Endothelial cell of umbilical vein (primary cell): ENCODE measurements around the gene INPP5F. TPM values are rescaled to one million over a fixed set of nuclear protein-coding genes. Genes with fewer than 3 reads are reported as not detected.

Source experiments
- BruUV-seq: library from RNA; stranded (reverse); fragments of 400-500 nt; replicated peaks from 2 replicates; lab custom pipeline; 2021; lab: Mats Ljungman, UMichigan
- CTCF ChIA-PET: fragments of 300-600, 350-600 bp; sonication (Branson Sonifier 250); formaldehyde crosslinking; loops from one replicate; lab custom pipeline; 2021; ENCODE audit warnings: antibody characterized with exemption, inconsistent platforms; lab: Charles Lee
- POLR2A ChIA-PET: fragments of 300-600, 350-600 bp; sonication (Branson Sonifier 250); formaldehyde crosslinking; loops from one replicate; lab custom pipeline; 2021; ENCODE audit warnings: antibody characterized with exemption, inconsistent platforms; lab: Charles Lee
- DNase-seq: peaks from one replicate; pipeline ENCODE4 v3.0.0-alpha.2; 2011; ENCODE audit warnings: low read depth, low spot score
- FAIRE-seq: peaks from 2 replicates; lab custom pipeline; 2011; peaks lifted over from hg19 to GRCh38; lab: Jason Lieb, UNC
- H2AFZ ChIP-seq: 2 replicates; pipeline ENCODE4 v1.6.0; 2012; ENCODE audit warnings: low read depth, low read length, control low read depth, inconsistent platforms
- H3K27ac ChIP-seq: 2 replicates; pipeline ENCODE4 v1.5.1; 2011; ENCODE audit warnings: low read depth, mild to moderate bottlenecking, control low read depth, low read length, moderate library complexity; ENCODE audit not compliant: insufficient read depth
- H3K27me3 ChIP-seq, 2 experiments: 2 replicates each; pipeline versions ENCODE4 v1.6.0 to v1.6.1; 2011; ENCODE audit warnings: low read length in 2 of 2, mixed read lengths in 1 of 2; ENCODE audit not compliant: control insufficient read depth in 2 of 2, insufficient read depth in 2 of 2
- H3K36me3 ChIP-seq, 2 experiments: 2 replicates in 1 of 2; 3 replicates in 1 of 2; pipeline ENCODE4 v1.5.1; 2011; ENCODE audit warnings: low read length in 2 of 2, mild to moderate bottlenecking in 1 of 2, moderate library complexity in 1 of 2; ENCODE audit not compliant: control insufficient read depth in 2 of 2, insufficient read depth in 2 of 2; ENCODE audit errors: extremely low read depth in 1 of 2
- H3K4me1 ChIP-seq: 3 replicates; pipeline ENCODE4 v1.5.1; 2011; ENCODE audit warnings: mild to moderate bottlenecking, low read length; ENCODE audit not compliant: control insufficient read depth, insufficient read depth; ENCODE audit errors: extremely low read depth
- H3K4me2 ChIP-seq: 2 replicates; pipeline ENCODE4 v1.6.1; 2011; ENCODE audit warnings: low read length, control low read depth, mixed read lengths; ENCODE audit not compliant: insufficient read depth
- H3K4me3 ChIP-seq, 3 experiments: fragments of 200-600 bp in 1 of 3; sonication (generic), shearing (Covaris generic) in 1 of 3; replicated peaks in 1 of 3; 2 replicates each; pipeline ENCODE4 v1.5.1; 2011 to 2016; ENCODE audit warnings: control low read depth in 3 of 3, low read length in 3 of 3, mild to moderate bottlenecking in 2 of 3, inconsistent platforms in 1 of 3, low read depth in 1 of 3, moderate library complexity in 1 of 3; ENCODE audit not compliant: insufficient read depth in 1 of 3
- H3K79me2 ChIP-seq: 2 replicates; pipeline ENCODE4 v1.6.0; 2012; ENCODE audit warnings: low read length, inconsistent platforms; ENCODE audit not compliant: control insufficient read depth, insufficient read depth
- H3K9ac ChIP-seq: replicated peaks from 2 replicates; pipeline ENCODE3; 2011; ENCODE audit warnings: low read length, control low read depth; ENCODE audit not compliant: insufficient read depth; ENCODE audit errors: extremely low read depth
- H3K9me1 ChIP-seq: replicated peaks from 3 replicates; pipeline ENCODE4 v1.6.0; 2011; ENCODE audit warnings: mild to moderate bottlenecking, low read length; ENCODE audit not compliant: control insufficient read depth, insufficient read depth; ENCODE audit errors: extremely low read depth
- H3K9me3 ChIP-seq: replicated peaks from 2 replicates; pipeline ENCODE4 v1.5.1; 2012; ENCODE audit warnings: low read length, inconsistent platforms; ENCODE audit not compliant: control insufficient read depth, insufficient read depth
- H4K20me1 ChIP-seq: replicated peaks from 2 replicates; pipeline ENCODE3; 2011; ENCODE audit warnings: mild to moderate bottlenecking, low read length; ENCODE audit not compliant: control insufficient read depth, insufficient read depth; ENCODE audit errors: extremely low read depth
- EZH2 ChIP-seq: IDR thresholded peaks from 2 replicates; pipeline ENCODE4 v1.6.1; 2012; ENCODE audit warnings: borderline replicate concordance, low read depth, mild to moderate bottlenecking, moderate library complexity, low read length, inconsistent platforms; ENCODE audit not compliant: severe bottlenecking
- FOS ChIP-seq: IDR thresholded peaks from 2 replicates; pipeline ENCODE4 v1.6.1; 2011; ENCODE audit warnings: mild to moderate bottlenecking, low read length, moderate library complexity, borderline replicate concordance; ENCODE audit not compliant: insufficient read depth
- GATA2 ChIP-seq: IDR thresholded peaks from 2 replicates; pipeline ENCODE4 v1.7.0; 2011; ENCODE audit warnings: low read depth, mild to moderate bottlenecking, moderate library complexity, mixed read lengths, low read length; ENCODE audit not compliant: insufficient read length, insufficient read depth
- JUN ChIP-seq: IDR thresholded peaks from 2 replicates; pipeline ENCODE4 v1.6.1; 2011; ENCODE audit warnings: borderline replicate concordance, low read depth; ENCODE audit not compliant: insufficient read length, insufficient read depth
- MAX ChIP-seq: IDR thresholded peaks from 2 replicates; pipeline ENCODE4 v1.6.1; 2011; ENCODE audit not compliant: insufficient read depth, insufficient read length
- MYC ChIP-seq: IDR thresholded peaks from one replicate; pipeline ENCODE4 v1.6.1; 2011; ENCODE audit warnings: mild to moderate bottlenecking, low read depth, low read length
- POLR2A ChIP-seq: IDR thresholded peaks from 2 replicates; pipeline ENCODE4 v1.6.1; 2012; ENCODE audit warnings: low read depth, mild to moderate bottlenecking, control low read depth, low read length
- POLR2AphosphoS5 ChIP-seq: IDR thresholded peaks from 2 replicates; pipeline ENCODE4 v1.6.1; 2012; ENCODE audit warnings: low read depth, mild to moderate bottlenecking, control low read depth, low read length, moderate library complexity; ENCODE audit not compliant: insufficient read depth
- dilution Hi-C: fragments of 300-500 bp; cut with MboI; formaldehyde crosslinking; loops from one replicate; pipeline ENCODE4 v1.15.0; 2019; ENCODE audit warnings: low sequenced_read_pairs; ENCODE audit not compliant: extremely low pct_ligation_motif_present
- intact Hi-C: fragments of 100-400 bp; cut with micrococcal nuclease; formaldehyde crosslinking; loops from one replicate; pipeline ENCODE4 v1.10.0; 2022
- polyA plus RNA-seq, 4 experiments: library from polyadenylated mRNA; depleted of rRNA in 3 of 4; stranded (reverse) in 3 of 4; unstranded in 1 of 4; fragments of >200 nt; gene quantifications; 2 replicates each; pipeline versions ENCODE4 v1.2.1 to v1.2.3, GENCODE V29; 2011 to 2012; ENCODE audit warnings: missing spikeins in 1 of 4
- total RNA-seq: library from RNA; stranded (reverse); gene quantifications from 2 replicates; pipeline ENCODE4 v1.2.3, GENCODE V29; 2021
- TF ChIP-seq, protein P1 (sequence below), 2 donors: IDR thresholded peaks; 1 replicate in 1 of 2; 2 replicates in 1 of 2; pipeline ENCODE4 v1.5.1; 2011; ENCODE audit warnings: low read length in 2 of 2, mild to moderate bottlenecking in 2 of 2, moderate library complexity in 2 of 2, control low read depth in 1 of 2, inconsistent platforms in 1 of 2, low read depth in 1 of 2; ENCODE audit not compliant: insufficient read depth in 1 of 2; ENCODE audit errors: extremely low read depth in 1 of 2

INPP5F gene
- total and polyA plus RNA-seq, 2 donors (not counting 3 experiments of a cell fraction or from before 2014, with no cell fraction given), result 6.1 to 20.3 TPM

GRCh38 chr10:119806334-119807130, 80.7 kb downstream of the INPP5F start:
- ChIA-PET CTCF (interaction anchor here (1.2 to 3.7 kb wide), 2 partner anchors 36 to 56 kb away, joined by 3 to 20 read pairs; no protein-coding TSS in a partner anchor), POLR2A (no interaction called here)
- no peaks in the 10 kb centered on the region for H3K79me2 ChIP-seq
- H3K27ac ChIP-seq, result no peak overlapping the region
- DNase-seq (no peak), FAIRE-seq (no peak)
- TF ChIP-seq POLR2AphosphoS5, result no peak
- no peak for TF ChIP-seq FOS
- TF ChIP-seq JUN, result no peak
- TF ChIP-seq EZH2, result no peak
- TF ChIP-seq MYC, result no peak
- TF ChIP-seq MAX, result no peak
- no peak for TF ChIP-seq GATA2
- TF ChIP-seq POLR2A, result no peak
- TF ChIP-seq, protein P1, sequence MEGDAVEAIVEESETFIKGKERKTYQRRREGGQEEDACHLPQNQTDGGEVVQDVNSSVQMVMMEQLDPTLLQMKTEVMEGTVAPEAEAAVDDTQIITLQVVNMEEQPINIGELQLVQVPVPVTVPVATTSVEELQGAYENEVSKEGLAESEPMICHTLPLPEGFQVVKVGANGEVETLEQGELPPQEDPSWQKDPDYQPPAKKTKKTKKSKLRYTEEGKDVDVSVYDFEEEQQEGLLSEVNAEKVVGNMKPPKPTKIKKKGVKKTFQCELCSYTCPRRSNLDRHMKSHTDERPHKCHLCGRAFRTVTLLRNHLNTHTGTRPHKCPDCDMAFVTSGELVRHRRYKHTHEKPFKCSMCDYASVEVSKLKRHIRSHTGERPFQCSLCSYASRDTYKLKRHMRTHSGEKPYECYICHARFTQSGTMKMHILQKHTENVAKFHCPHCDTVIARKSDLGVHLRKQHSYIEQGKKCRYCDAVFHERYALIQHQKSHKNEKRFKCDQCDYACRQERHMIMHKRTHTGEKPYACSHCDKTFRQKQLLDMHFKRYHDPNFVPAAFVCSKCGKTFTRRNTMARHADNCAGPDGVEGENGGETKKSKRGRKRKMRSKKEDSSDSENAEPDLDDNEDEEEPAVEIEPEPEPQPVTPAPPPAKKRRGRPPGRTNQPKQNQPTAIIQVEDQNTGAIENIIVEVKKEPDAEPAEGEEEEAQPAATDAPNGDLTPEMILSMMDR (IDR thresholded peaks at IDR 0.05; ENCODE audit: extremely low read depth in 1 of 2, insufficient read depth in 1 of 2, low read depth in 1 of 2, low read length in 2 of 2), result no peak
- H3K36me3 ChIP-seq, result no peaks in the 10 kb centered on the region
- H2AFZ ChIP-seq, result no peak overlapping the region
- dilution Hi-C loops, result no loop called here
- H3K9ac ChIP-seq, result no peak overlapping the region
- no peak overlapping the region for H3K4me3 ChIP-seq
- H3K27me3 ChIP-seq, result no peaks in the 10 kb centered on the region
- no TSS peak for BruUV-seq
- no peaks in the 10 kb centered on the region for H4K20me1 ChIP-seq
- H3K4me2 ChIP-seq, result peak overlapping the region; percentile 76
- H3K9me1 ChIP-seq, result no peaks in the 10 kb centered on the region
- intact Hi-C loops, result no loop called here
- no peaks in the 10 kb centered on the region for H3K9me3 ChIP-seq
- peaks cover 12% of the 10 kb centered on the region for H3K4me1 ChIP-seq
